ENCODE measurements around the gene TM4SF1. TPM values are rescaled to one million over a fixed set of nuclear protein-coding genes. Genes with fewer than 3 reads are reported as not detected.

The TM4SF1 gene
- polyA plus RNA-seq, 1 of the 3 experiments (the other 2 are of a cell fraction) = 209 TPM

GRCh38 chr3:149327156-149327555 is 50.3 kb downstream of the TM4SF1 start:
- H2AFZ ChIP-seq (ENCODE audit: low read depth) = no peak overlapping the region
- 94% methylated on average over 2 of the region's 2 CpGs for WGBS (ENCODE audit: low lambda C conversion rate)
- DNase-seq = no peak
- H3K79me2 ChIP-seq (ENCODE audit: insufficient read depth) = no peaks in the 10 kb centered on the region
- H3K4me2 ChIP-seq = no peak overlapping the region
- ChIA-PET POLR2A (no interaction called here), CTCF (interaction anchor here (0.9 kb wide), 1 partner anchor 25 kb away, joined by 3 read pairs; no protein-coding TSS in a partner anchor)
- TF ChIP-seq NFIC (IDR thresholded peaks at IDR 0.05; ENCODE audit: borderline replicate concordance) = no peak
- TF ChIP-seq NRF1 (IDR thresholded peaks at IDR 0.05; ENCODE audit: low read depth, low read length) = no peak
- TF ChIP-seq MEF2A (IDR thresholded peaks at IDR 0.05; ENCODE audit: borderline replicate concordance, low read depth) = no peak
- TF ChIP-seq FOSL2 (IDR thresholded peaks at IDR 0.05; ENCODE audit: borderline replicate concordance, low read depth) = no peak
- TF ChIP-seq MAX (IDR thresholded peaks at IDR 0.05; ENCODE audit: low read depth) = no peak
- no peak for TF ChIP-seq YY1 (IDR thresholded peaks at IDR 0.05; ENCODE audit: low read depth)
- TF ChIP-seq ELF1 (IDR thresholded peaks at IDR 0.05) = no peak
- TF ChIP-seq USF2 (IDR thresholded peaks at IDR 0.05; ENCODE audit: borderline replicate concordance, low read depth, low read length) = no peak
- TF ChIP-seq CTCF (IDR thresholded peaks at IDR 0.05) = no peak
- TF ChIP-seq GATA2 (CRISPR knock-in tag; IDR thresholded peaks at IDR 0.05) = no peak
- TF ChIP-seq TEAD4 (IDR thresholded peaks at IDR 0.05; ENCODE audit: borderline replicate concordance, insufficient read depth) = no peak
- TF ChIP-seq FOXM1 (IDR thresholded peaks at IDR 0.05; ENCODE audit: low read depth) = no peak
- H3K4me3 ChIP-seq (ENCODE audit: low read depth in 2 of 2, low read length in 1 of 2) = no peak overlapping the region
- no peaks in the 10 kb centered on the region for H4K20me1 ChIP-seq (ENCODE audit: insufficient read depth)
- no peak overlapping the region for H3K9ac ChIP-seq
- no peaks in the 10 kb centered on the region for H3K36me3 ChIP-seq (replicated peaks in 1 of 2; ENCODE audit: control insufficient read depth in 1 of 2, insufficient read depth in 2 of 2, low read length in 1 of 2)
- H3F3A ChIP-seq (replicated peaks; ENCODE audit: insufficient read depth) = peaks cover 8% of the 10 kb centered on the region
- H3K9me3 ChIP-seq = no peaks in the 10 kb centered on the region
- H3K4me1 ChIP-seq (ENCODE audit: control insufficient read depth in 1 of 2, insufficient read depth in 2 of 2, low read depth in 1 of 2, low read length in 1 of 2) = peaks cover 7 to 15% of the 10 kb centered on the region in 2 experiments; a peak in 3 of 4 replicates
- H3K27ac ChIP-seq (ENCODE audit: low read depth in 2 of 2, low read length in 1 of 2) = no peak overlapping the region
- H3K9me2 ChIP-seq = no peaks in the 10 kb centered on the region
- H3K27me3 ChIP-seq (ENCODE audit: insufficient read depth) = no peaks in the 10 kb centered on the region

GRCh38 chr3:149325581-149325980 is 51.9 kb downstream of the TM4SF1 start:
- ChIA-PET POLR2A (no interaction called here), CTCF (no interaction called here)
- Histone ChIP-seq H3K27ac (ENCODE audit: low read depth in 2 of 2, low read length in 1 of 2) (no peak overlapping the region), H3K9me3 (no peaks in the 10 kb centered on the region), H3K4me2 (no peak overlapping the region), H4K20me1 (ENCODE audit: insufficient read depth) (no peaks in the 10 kb centered on the region), H3K9me2 (no peaks in the 10 kb centered on the region), H3K79me2 (ENCODE audit: insufficient read depth) (no peaks in the 10 kb centered on the region), H2AFZ (ENCODE audit: low read depth) (no peak overlapping the region), H3F3A (replicated peaks; ENCODE audit: insufficient read depth) (peaks cover 2% of the 10 kb centered on the region), H3K4me3 (ENCODE audit: low read depth in 2 of 2, low read length in 1 of 2) (no peak overlapping the region), H3K27me3 (ENCODE audit: insufficient read depth) (no peaks in the 10 kb centered on the region), H3K9ac (no peak overlapping the region), H3K36me3 (replicated peaks in 1 of 2; ENCODE audit: control insufficient read depth in 1 of 2, insufficient read depth in 2 of 2, low read length in 1 of 2) (no peaks in the 10 kb centered on the region), H3K4me1 (ENCODE audit: control insufficient read depth in 1 of 2, insufficient read depth in 2 of 2, low read depth in 1 of 2, low read length in 1 of 2) (peaks cover under 1 to 2% of the 10 kb centered on the region in 2 experiments; a peak in 1 of 4 replicates)
- DNase-seq = no peak
- TF ChIP-seq RCOR1 (IDR thresholded peaks at IDR 0.05; ENCODE audit: low read length) (no peak), REST (IDR thresholded peaks at IDR 0.05; ENCODE audit: low read depth, low read length) (no peak), POLR2AphosphoS5 (IDR thresholded peaks at IDR 0.05; ENCODE audit: low read depth, low read length) (no peak), NRF1 (IDR thresholded peaks at IDR 0.05; ENCODE audit: low read depth, low read length) (no peak), RFX5 (IDR thresholded peaks at IDR 0.05; ENCODE audit: low read length) (no peak), ELF1 (IDR thresholded peaks at IDR 0.05) (no peak), RXRA (IDR thresholded peaks at IDR 0.05; ENCODE audit: borderline replicate concordance, low read depth) (no peak), ZBTB33 (IDR thresholded peaks at IDR 0.05; ENCODE audit: borderline replicate concordance, low read depth) (no peak)
